SHP77 treated with DMSO at 0.1 percent for 48 hours (cell line): ENCODE results near the gene PSENEN.
"Not testable (repeated sequence)": the region's sequence is repeated elsewhere in the genome, so short reads cannot be mapped to it uniquely, and the experiment has no call there.

Source experiments
- DNase-seq: peaks from one replicate; lab custom pipeline; 2025; lab: John Stamatoyannopoulos, UW

PSENEN gene

GRCh38 chr19:35788205-35788960, 42.9 kb downstream of the PSENEN start:
- no peak for DNase-seq

GRCh38 chr19:35789195-35789977, 43.9 kb downstream of the PSENEN start:
- DNase-seq = no peak

GRCh38 chr19:35789978-35790944, 44.8 kb downstream of the PSENEN start:
- DNase-seq = no peak

GRCh38 chr19:35790981-35791813, 45.7 kb downstream of the PSENEN start:
- peak; percentile 25 for DNase-seq

- no peak for DNase-seq
Observed at GRCh38 chr19:35791814-35792279, 46.4 kb downstream of the PSENEN start.

GRCh38 chr19:35792312-35792711, 46.9 kb downstream of the PSENEN start:
- DNase-seq = no peak

- DNase-seq = no peak
Observed at GRCh38 chr19:35792888-35793287, 47.4 kb downstream of the PSENEN start.

GRCh38 chr19:35793381-35794165, 48.1 kb downstream of the PSENEN start:
- no peak for DNase-seq

- not testable (repeated sequence) for DNase-seq
Observed at GRCh38 chr19:35795564-35795963, 50.1 kb downstream of the PSENEN start.
